Activated CD4-positive, alpha-beta T cell treated with anti-CD3 and anti-CD28 coated beads, Interleukin-2, amount 50 U/mL, for 1 hour (primary cell): Measurements from ENCODE around the gene DDX41.
"Not testable (repeated sequence)": the region's sequence is repeated elsewhere in the genome, so short reads cannot be mapped to it uniquely, and the experiment has no call there.

Experiments
- DNase-seq: peaks from one replicate; pipeline ENCODE4 v3.0.0-alpha.2; 2020

The DDX41 gene

GRCh38 chr5:177516601-177517568, at the start of gene DDX41:
Gene DDX41, minus strand, starts transcription at chr5:177516961. Its CDS starts 16 bp downstream, at chr5:177516945.
- DNase-seq, result peak; percentile 93

- no peak for DNase-seq
Observed at GRCh38 chr5:177565046-177565445, 48.3 kb upstream of the DDX41 start.

DNA sequence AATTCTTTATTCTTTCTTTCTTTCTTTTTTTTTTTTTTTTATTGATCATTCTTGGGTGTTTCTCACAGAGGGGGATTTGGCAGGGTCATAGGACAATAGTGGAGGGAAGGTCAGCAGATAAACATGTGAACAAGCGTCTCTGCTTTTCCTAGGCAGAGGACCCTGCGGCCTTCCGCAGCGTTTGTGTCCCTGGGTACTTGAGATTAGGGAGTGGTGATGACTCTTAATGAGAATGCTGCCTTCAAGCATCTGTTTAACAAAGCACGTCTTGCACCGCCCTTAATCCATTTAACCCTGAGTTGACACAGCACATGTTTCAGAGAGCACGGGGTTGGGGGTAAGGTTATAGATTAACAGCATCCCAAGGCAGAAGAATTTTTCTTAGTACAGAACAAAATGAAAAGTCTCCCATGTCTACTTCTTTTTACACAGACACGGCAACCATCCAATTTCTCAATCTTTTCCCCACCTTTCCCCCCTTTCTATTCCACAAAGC, 42.7 kb upstream of the DDX41 start:
- DNase-seq, result not testable (repeated sequence)

DNA sequence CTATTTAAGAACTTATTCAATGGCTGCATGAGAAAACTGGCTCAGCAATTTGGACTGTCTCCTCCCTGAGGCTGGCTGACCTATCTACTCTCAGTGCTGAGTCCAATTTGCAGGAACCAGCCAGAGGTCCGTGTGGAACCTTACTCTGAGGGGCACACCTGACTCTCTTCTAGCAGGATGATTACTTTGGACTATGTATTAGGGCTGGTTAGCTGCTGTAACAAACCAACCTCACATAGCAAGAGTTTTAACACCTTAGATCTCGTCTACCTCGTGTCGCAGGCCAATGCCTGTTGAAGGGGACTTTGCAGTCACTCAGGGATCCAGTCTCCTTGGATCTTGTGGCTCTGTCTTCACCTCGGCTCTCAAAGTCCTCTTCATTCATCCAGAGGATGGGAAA, 41.0 kb upstream of the DDX41 start:
- no peak for DNase-seq

GRCh38 chr5:177557041-177557647, 40.4 kb upstream of the DDX41 start:
- DNase-seq, result no peak

GRCh38 chr5:177555665-177556064, 38.9 kb upstream of the DDX41 start:
- DNase-seq, result no peak

DNA sequence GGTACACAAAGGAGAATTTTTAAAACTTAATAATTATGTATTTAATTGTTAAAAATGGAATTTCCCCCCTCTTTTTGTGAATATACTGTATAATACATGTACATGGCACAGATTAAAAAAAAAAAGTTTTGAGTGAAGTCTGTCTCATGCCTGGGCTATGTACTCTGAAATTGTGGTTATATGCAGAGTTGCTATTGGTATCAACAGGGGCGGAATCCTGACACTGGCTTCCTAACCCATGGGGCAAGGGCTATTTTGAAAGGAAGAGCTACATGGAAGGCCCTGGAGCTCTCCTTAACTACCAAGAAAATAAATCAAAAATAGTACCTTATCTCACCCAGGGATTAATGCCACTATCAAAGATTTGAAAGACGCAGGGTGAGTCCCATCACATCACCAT, 38.5 kb upstream of the DDX41 start:
- no peak for DNase-seq

DNA sequence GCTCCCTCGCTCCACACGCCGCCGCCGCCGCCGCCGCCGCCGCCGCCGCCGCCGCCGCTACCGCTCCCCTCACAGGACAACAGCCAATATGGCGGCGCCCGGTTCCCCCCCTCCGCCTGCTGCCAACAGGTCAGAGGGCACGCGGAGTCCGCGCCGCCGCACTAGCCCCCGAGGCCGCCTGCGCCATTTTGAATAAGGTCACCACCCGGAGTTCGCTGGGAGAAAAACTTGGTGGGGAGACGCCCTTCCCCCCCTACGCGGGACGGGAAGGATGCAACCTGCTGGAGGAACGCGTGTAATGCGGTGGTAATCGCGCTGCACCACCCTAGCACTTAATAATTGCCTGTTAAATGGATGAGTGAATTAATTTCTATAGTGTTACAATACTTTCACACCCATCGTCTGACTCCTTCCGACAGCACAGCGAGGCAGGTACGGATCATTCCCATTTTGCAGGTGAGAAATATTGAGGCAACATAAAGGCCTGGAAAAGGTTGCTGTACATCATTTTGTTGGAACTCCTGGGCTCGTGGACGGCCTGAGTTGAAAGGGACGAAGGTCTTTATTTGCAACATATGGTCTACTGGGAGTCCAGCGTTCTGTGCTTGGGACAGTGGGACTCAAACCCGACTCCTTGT, 37.8 kb upstream of the DDX41 start, which contains the start of gene FAM193B:
Gene FAM193B (minus strand): TSS at position 90 of the 638 bp plus-strand sequence. CDS start 105 bp downstream, outside the sequence.
- DNase-seq, result peak; percentile 94

GRCh38 chr5:177553671-177554429, 37.1 kb upstream of the DDX41 start:
- DNase-seq, result peak; percentile 35

- DNase-seq, result no peak
Observed at GRCh38 chr5:177552839-177553455, 36.2 kb upstream of the DDX41 start.

- no peak for DNase-seq
Observed at GRCh38 chr5:177550122-177550521, 33.4 kb upstream of the DDX41 start.

- no peak for DNase-seq
Observed at GRCh38 chr5:177548495-177548894, 31.7 kb upstream of the DDX41 start.

DNA sequence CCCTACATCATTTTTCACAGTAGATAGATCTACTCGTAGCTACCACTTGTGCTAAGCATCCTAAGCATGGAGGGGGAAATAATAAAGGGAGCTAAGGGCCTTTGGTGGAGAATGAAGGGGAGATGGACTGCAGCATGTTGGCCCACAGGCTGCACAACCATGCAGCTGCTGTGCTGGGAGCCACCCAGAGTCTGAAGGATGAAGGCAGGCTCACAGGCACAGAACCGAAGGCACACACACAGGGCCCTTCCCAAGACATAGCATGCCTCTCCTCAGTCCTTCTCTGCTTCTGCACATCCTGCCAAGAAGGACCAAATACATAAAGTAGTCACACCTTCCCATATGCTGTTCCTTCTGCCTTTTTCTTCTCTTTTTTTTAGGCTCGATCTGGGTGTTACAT, 31.0 kb upstream of the DDX41 start:
- DNase-seq, result no peak

DNA sequence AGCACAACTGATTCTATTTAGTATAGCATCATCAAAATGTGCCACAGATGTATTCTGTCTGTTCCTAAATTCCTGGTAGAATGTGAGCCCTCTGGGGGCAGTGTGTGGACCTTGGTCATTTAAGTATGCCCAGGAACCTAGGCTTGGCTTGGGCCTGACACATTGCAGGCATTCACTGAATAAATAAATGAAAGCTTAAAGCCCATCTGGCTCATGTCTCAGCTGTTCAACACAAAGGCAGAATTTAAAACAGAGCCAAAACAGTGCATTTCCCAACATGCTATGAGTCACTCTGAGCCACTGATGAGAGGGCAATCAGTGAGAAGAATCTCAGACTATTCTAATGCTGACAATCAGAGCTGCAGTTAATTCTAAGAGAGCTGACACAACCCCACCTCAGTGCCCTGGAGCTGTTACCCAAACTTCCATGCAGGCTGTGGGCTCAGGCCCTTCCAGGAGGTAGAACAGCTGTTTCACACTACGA, 29.5 kb upstream of the DDX41 start:
- no peak for DNase-seq

- DNase-seq, result no peak
Observed at GRCh38 chr5:177545487-177546257, 28.9 kb upstream of the DDX41 start.

GRCh38 chr5:177542816-177543465, 26.2 kb upstream of the DDX41 start:
- no peak for DNase-seq

DNA sequence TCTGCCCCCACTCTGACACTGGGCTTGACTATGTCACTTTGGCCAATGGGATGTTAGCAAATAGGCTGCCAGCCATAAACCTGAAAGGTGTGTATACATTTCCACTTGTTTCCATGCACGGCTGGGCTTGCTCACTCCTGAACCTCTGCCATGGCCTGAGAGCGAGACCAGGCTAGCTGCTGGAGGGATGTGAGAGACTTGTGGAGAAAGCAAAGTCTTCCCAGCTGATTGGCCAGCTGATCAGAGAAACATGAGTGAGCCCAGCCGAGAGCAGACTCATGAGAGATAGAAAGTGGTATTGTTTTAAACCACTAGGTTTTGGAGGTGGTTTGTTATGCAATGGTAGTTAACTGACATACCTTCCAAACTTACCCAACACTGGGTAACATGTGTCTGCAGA, 23.7 kb upstream of the DDX41 start:
- DNase-seq, result no peak

DNA sequence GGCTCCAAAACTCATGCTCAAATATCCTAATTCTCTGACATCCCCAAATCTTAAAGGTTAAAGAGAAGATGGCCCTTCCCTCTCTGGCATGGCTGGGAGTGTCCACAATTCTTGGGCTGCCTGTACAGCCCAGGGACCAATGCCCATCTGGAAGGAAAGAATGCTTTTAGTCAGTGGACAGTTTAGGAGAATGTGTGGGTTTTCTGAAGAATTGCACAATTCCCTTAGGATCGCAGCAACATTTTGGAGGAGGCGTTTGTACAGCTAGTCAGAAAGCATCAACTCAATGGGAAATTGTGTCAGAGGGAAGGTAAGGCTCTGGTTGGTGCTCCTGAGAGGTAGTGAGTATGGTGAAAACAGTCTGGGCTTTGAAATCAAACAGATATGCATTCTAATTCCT, 22.6 kb upstream of the DDX41 start:
- DNase-seq, result no peak

GRCh38 chr5:177538876-177539275, 22.1 kb upstream of the DDX41 start:
- DNase-seq, result no peak
